Mesenchymal stem cell (in vitro differentiated cells and primary cell): ENCODE results near the gene SYNE1.

Experiments
- DNase-seq: peaks from one replicate; pipeline ENCODE4 v3.0.0-alpha.2; 2013
- H2AFZ ChIP-seq: one replicate; pipeline ENCODE4 v1.6.1; 2013; ENCODE audit warnings: low read depth, mild to moderate bottlenecking, control low read depth, inconsistent platforms, low read length, moderate library complexity
- H2AK5ac ChIP-seq: 2 replicates; pipeline ENCODE4 v1.6.1; 2013; ENCODE audit warnings: low read length, moderate library complexity, mild to moderate bottlenecking, inconsistent platforms; ENCODE audit not compliant: severe bottlenecking
- H2BK120ac ChIP-seq: one replicate; pipeline ENCODE4 v1.6.1; 2013; ENCODE audit warnings: low read depth, mild to moderate bottlenecking, inconsistent platforms, low read length, moderate library complexity
- H2BK12ac ChIP-seq, 2 experiments: one replicate each; pipeline ENCODE4 v1.6.1; 2013; ENCODE audit warnings: inconsistent platforms in 2 of 2, low read length in 2 of 2, mild to moderate bottlenecking in 2 of 2, moderate library complexity in 2 of 2, control low read depth in 1 of 2
- H2BK15ac ChIP-seq: one replicate; pipeline ENCODE4 v1.6.1; 2013; ENCODE audit warnings: mild to moderate bottlenecking, low read depth, inconsistent platforms; ENCODE audit not compliant: poor library complexity, severe bottlenecking
- H2BK5ac ChIP-seq: 2 replicates; pipeline ENCODE4 v1.6.1; 2013; ENCODE audit warnings: low read depth, mild to moderate bottlenecking, low read length, control low read depth, inconsistent platforms; ENCODE audit not compliant: poor library complexity, severe bottlenecking
- H3K14ac ChIP-seq, 2 experiments: one replicate each; pipeline ENCODE4 v1.6.1; 2013; ENCODE audit warnings: inconsistent platforms in 2 of 2, low read length in 2 of 2, control low read depth in 1 of 2, mild to moderate bottlenecking in 1 of 2, moderate library complexity in 1 of 2
- H3K18ac ChIP-seq, 2 experiments: one replicate each; pipeline ENCODE4 v1.6.1; 2013; ENCODE audit warnings: inconsistent platforms in 2 of 2, low read length in 2 of 2, control low read depth in 1 of 2, low read depth in 1 of 2, mild to moderate bottlenecking in 1 of 2
- H3K23ac ChIP-seq, 2 experiments: one replicate each; pipeline ENCODE4 v1.6.1; 2013; ENCODE audit warnings: inconsistent platforms in 2 of 2, low read length in 2 of 2, mild to moderate bottlenecking in 2 of 2, moderate library complexity in 2 of 2, control low read depth in 1 of 2
- H3K27ac ChIP-seq: 2 replicates; pipeline ENCODE4 v1.5.1; 2013; ENCODE audit warnings: mild to moderate bottlenecking, moderate library complexity, low read length, control low read depth, inconsistent platforms; ENCODE audit not compliant: poor library complexity, severe bottlenecking
- H3K27me3 ChIP-seq, 2 experiments: 2 replicates each; pipeline versions ENCODE4 v1.6.1 to v1.7.0; 2013; ENCODE audit warnings: low read length in 2 of 2, mild to moderate bottlenecking in 2 of 2, moderate library complexity in 2 of 2, control low read depth in 1 of 2, inconsistent platforms in 1 of 2; ENCODE audit not compliant: control insufficient read depth in 1 of 2, insufficient read depth in 1 of 2
- H3K36me3 ChIP-seq, 2 experiments: 2 replicates each; pipeline versions ENCODE4 v1.6.1 to v1.7.0; 2013; ENCODE audit warnings: low read length in 2 of 2, control low read depth in 1 of 2, inconsistent platforms in 1 of 2, low read depth in 1 of 2, mild to moderate bottlenecking in 1 of 2; ENCODE audit not compliant: insufficient read depth in 2 of 2, control insufficient read depth in 1 of 2
- H3K4ac ChIP-seq, 2 experiments: one replicate each; pipeline ENCODE4 v1.6.1; 2013; ENCODE audit warnings: inconsistent platforms in 2 of 2, low read length in 2 of 2, mild to moderate bottlenecking in 2 of 2, moderate library complexity in 2 of 2, control low read depth in 1 of 2, low read depth in 1 of 2
- H3K4me1 ChIP-seq: 2 replicates; pipeline ENCODE4 v1.6.1; 2013; ENCODE audit warnings: low read depth, low read length, control low read depth; ENCODE audit not compliant: control insufficient read depth, insufficient read depth
- H3K4me2 ChIP-seq: 2 replicates; pipeline ENCODE4 v1.6.1; 2013; ENCODE audit warnings: low read length, mild to moderate bottlenecking, inconsistent platforms; ENCODE audit not compliant: poor library complexity, severe bottlenecking
- H3K4me3 ChIP-seq, 2 experiments: 2 replicates each; pipeline versions ENCODE4 v1.5.1 to v1.7.0; 2013; ENCODE audit warnings: low read length in 2 of 2, mild to moderate bottlenecking in 2 of 2, control low read depth in 1 of 2, low read depth in 1 of 2; ENCODE audit not compliant: insufficient read depth in 1 of 2
- H3K79me1 ChIP-seq: replicated peaks from 2 replicates; pipeline ENCODE4 v1.6.1; 2013; ENCODE audit warnings: mild to moderate bottlenecking, control low read depth, low read length, inconsistent platforms; ENCODE audit not compliant: poor library complexity, severe bottlenecking
- H3K9ac ChIP-seq: 2 replicates; pipeline ENCODE4 v1.7.0; 2013; ENCODE audit warnings: mild to moderate bottlenecking, low read length, moderate library complexity
- H3K9me3 ChIP-seq: 2 replicates; pipeline ENCODE4 v1.7.0; 2013; ENCODE audit warnings: mild to moderate bottlenecking, low read length; ENCODE audit not compliant: control insufficient read depth
- H4K8ac ChIP-seq: one replicate; pipeline ENCODE4 v1.6.1; 2013; ENCODE audit warnings: inconsistent platforms, mild to moderate bottlenecking, low read length, moderate library complexity
- H4K91ac ChIP-seq: one replicate; pipeline ENCODE4 v1.6.1; 2013; ENCODE audit warnings: mild to moderate bottlenecking, low read length, inconsistent platforms
- WGBS: methylation state at CpG from one replicate; pipeline ENCODE4 v1.1.7; 2013; ENCODE audit warnings: mixed read lengths; 5-methylcytosine and 5-hydroxymethylcytosine counted together

SYNE1 gene

DNA sequence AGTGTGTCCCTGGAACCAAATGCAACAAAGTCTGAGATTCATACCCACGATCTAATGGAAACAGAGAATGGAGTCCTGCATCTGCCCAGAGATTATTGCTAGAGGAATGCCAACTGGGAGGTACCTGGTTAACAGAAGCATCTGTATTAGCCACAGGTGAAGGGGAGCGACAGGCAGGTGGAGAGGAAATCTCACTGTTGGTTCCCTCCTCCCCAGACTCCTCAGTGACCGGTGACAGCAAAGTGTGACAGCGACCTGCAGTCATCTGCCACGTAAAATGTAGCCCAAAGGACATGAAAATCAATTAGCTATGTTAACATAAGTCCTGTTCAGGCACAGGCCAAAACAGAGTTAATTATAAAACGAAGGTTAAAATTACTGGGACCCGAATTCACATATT, 336.6 kb downstream of the SYNE1 start:
- Histone ChIP-seq H3K18ac (peak overlapping the region in 1 of 2 experiments; percentile 9), H4K91ac (no peak overlapping the region)
- 92% methylated on average over 6 of the region's 7 CpGs for WGBS

DNA sequence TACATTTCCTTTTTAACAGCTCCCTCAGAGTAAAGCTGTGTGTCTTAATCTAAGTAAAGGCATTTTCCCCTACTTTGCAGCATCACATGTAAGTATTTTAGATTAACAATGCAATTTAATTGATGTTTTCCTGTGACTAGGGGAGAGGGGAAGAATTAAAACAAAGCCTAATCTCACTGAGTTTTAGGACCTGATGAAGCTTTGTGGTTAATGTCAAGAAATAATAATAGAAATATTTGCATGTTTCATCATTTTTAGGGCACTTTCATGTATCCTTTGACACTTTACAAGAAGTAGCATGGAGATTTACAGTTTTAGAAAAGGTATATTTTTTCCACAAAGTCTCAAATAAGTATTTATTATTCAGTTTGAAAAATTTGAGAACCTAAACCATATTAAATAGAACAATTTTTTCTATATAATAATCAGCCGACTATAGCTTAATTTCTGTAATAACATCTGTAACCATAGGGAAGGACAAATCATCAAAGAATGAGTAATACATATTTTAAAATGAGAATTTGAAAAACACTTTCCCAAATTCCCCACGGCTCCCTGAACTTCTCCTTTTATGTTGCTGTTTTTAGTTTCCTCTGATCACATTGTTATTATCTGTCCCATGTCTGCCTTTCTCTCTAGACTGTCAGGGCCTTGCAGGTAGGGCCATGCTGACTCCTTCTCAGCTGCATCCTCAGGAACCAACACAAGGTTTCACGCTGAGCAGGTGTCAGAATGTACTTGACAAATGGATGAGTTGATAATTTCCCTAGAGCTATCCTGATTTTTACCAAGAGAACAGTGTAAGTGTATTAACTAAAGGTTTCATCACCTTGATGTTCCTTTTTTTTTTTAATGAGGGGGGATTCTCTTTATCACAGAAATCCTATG, 338.1 kb downstream of the SYNE1 start:
- Histone ChIP-seq H3K4me1 (peaks cover 9% of the 10 kb centered on the region), H3K27me3 (no peaks in the 10 kb centered on the region), H3K36me3 (peaks cover 0 to 21% of the 10 kb centered on the region in 2 experiments), H2AK5ac (no peak overlapping the region), H2BK5ac (no peak overlapping the region), H3K27ac (no peak overlapping the region), H2BK120ac (no peak overlapping the region), H4K91ac (peak overlapping the region; percentile 62), H4K8ac (no peak overlapping the region), H3K4ac (no peak overlapping the region), H3K4me3 (no peak overlapping the region), H3K9me3 (no peaks in the 10 kb centered on the region), H3K23ac (no peak overlapping the region), H3K14ac (no peak overlapping the region), H2BK15ac (no peak overlapping the region), H3K18ac (peak overlapping the region in 1 of 2 experiments; percentile 12), H3K9ac (peak overlapping the region; percentile 34), H3K79me1 (peaks cover 8% of the 10 kb centered on the region), H2BK12ac (no peak overlapping the region), H3K4me2 (no peak overlapping the region), H2AFZ (no peak overlapping the region)
- no peak for DNase-seq
- WGBS: 93% methylated on average over 2 of the region's 3 CpGs

More for the DNA sequence above, 336.6 kb downstream of the SYNE1 start:
- no peak overlapping the region for H3K4me2 ChIP-seq
- peaks cover 3 to 26% of the 10 kb centered on the region in 2 experiments for H3K36me3 ChIP-seq
- peak overlapping the region; percentile 63 to 69 for H2BK12ac ChIP-seq
- H3K23ac ChIP-seq: no peak overlapping the region
- H3K27ac ChIP-seq: no peak overlapping the region
- no peak overlapping the region for H2AK5ac ChIP-seq
- H3K9me3 ChIP-seq: no peaks in the 10 kb centered on the region
- no peak overlapping the region for H2BK120ac ChIP-seq
- H3K27me3 ChIP-seq: no peaks in the 10 kb centered on the region
- H4K8ac ChIP-seq: peak overlapping the region; percentile 35
- H3K14ac ChIP-seq: no peak overlapping the region
- peaks cover 8% of the 10 kb centered on the region for H3K79me1 ChIP-seq
- H2BK5ac ChIP-seq: no peak overlapping the region
- no peak overlapping the region for H2BK15ac ChIP-seq
- peak overlapping the region in 1 of 2 experiments; percentile 93 for H3K4me3 ChIP-seq
- H3K4me1 ChIP-seq: peaks cover 9% of the 10 kb centered on the region
- H2AFZ ChIP-seq: no peak overlapping the region
- DNase-seq: no peak
- peak overlapping the region; percentile 93 for H3K9ac ChIP-seq
- peak overlapping the region in 1 of 2 experiments; percentile 67 for H3K4ac ChIP-seq

DNA sequence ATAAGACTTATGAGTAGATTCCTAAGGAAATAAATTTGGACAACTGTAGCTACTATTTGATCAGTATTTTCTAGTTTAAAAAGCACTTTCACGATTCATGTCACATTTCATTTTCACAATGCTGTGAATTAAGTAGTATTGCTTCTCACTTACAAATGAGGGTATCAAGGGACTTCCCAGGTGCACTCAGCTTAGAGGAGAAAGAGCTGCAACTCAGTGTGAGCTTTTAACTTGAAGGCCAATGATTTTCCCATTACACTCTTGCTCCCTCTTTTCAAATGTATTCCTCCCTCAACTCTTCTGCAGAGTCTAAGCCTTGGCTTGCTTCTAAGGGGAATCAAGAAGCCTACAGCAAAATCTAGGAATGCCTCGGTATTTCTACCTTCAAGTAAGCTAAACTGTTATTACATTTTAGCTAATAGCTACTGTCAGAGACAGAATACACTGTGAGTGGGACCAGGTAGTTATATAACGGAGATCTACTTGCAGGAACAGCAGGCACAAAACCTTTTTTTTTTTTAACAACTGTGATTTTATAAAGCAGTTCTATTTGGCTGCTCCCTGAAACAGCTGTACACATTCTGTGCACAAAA, 339.0 kb downstream of the SYNE1 start:
- peaks cover 9% of the 10 kb centered on the region for H3K4me1 ChIP-seq

More for the DNA sequence above, 339.0 kb downstream of the SYNE1 start:
- Histone ChIP-seq H4K8ac (no peak overlapping the region), H2BK12ac (no peak overlapping the region), H2BK120ac (no peak overlapping the region), H3K9ac (no peak overlapping the region), H3K4ac (peak overlapping the region in 1 of 2 experiments; percentile 15), H2BK5ac (no peak overlapping the region), H3K27ac (no peak overlapping the region), H2BK15ac (no peak overlapping the region), H3K14ac (no peak overlapping the region), H3K4me3 (no peak overlapping the region), H3K36me3 (peaks cover 3 to 25% of the 10 kb centered on the region in 2 experiments), H3K79me1 (peaks cover 12% of the 10 kb centered on the region), H3K9me3 (no peaks in the 10 kb centered on the region), H2AFZ (no peak overlapping the region), H2AK5ac (peak overlapping the region; percentile 58), H4K91ac (no peak overlapping the region), H3K27me3 (no peaks in the 10 kb centered on the region), H3K4me2 (no peak overlapping the region), H3K23ac (no peak overlapping the region), H3K18ac (no peak overlapping the region)
- WGBS: 100% methylated on average over 3 of the region's 3 CpGs
- no peak for DNase-seq
